GM12865 (cell line): ENCODE measurements around the gene SMIM32.

Experiments used
- DNase-seq: peaks from one replicate; pipeline ENCODE4 v3.0.0; 2010; ENCODE audit warnings: low read depth
- H3K4me3 ChIP-seq: 2 replicates; pipeline ENCODE4 v1.5.1; 2011; ENCODE audit warnings: mild to moderate bottlenecking, low read depth, low read length, control low read depth
- CTCF ChIP-seq: IDR thresholded peaks from 2 replicates; pipeline ENCODE4 v1.5.1; 2011; ENCODE audit warnings: low read length, control low read depth, low read depth, inconsistent platforms; ENCODE audit not compliant: insufficient read depth; ENCODE audit errors: missing control alignments

The SMIM32 gene

GRCh38 chr5:136155761-136156160 is 37.2 kb downstream of the SMIM32 start:
- H3K4me3 ChIP-seq, result no peak overlapping the region
- no peak for DNase-seq
- no peak for TF ChIP-seq CTCF

DNA sequence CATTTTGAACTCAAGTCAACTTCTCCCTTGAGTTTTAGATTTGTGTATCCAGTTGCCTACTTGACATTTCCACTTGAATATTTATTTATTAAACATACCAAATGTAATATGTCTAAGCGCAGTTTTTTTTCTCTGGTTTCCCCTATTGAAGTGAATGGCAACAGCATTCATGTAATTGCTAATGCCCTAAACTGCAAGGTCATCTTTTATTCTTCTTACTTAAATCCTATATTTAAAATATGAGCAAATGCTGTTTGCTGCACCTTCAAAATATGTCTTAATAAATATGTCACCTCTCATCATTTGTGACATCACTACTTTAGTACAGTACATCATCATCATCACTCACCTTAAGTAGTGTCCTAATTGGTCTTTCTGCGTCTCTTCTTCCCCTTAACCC is 37.9 kb downstream of the SMIM32 start:
- no peak overlapping the region for H3K4me3 ChIP-seq
- DNase-seq, result no peak
- no peak for TF ChIP-seq CTCF

DNA sequence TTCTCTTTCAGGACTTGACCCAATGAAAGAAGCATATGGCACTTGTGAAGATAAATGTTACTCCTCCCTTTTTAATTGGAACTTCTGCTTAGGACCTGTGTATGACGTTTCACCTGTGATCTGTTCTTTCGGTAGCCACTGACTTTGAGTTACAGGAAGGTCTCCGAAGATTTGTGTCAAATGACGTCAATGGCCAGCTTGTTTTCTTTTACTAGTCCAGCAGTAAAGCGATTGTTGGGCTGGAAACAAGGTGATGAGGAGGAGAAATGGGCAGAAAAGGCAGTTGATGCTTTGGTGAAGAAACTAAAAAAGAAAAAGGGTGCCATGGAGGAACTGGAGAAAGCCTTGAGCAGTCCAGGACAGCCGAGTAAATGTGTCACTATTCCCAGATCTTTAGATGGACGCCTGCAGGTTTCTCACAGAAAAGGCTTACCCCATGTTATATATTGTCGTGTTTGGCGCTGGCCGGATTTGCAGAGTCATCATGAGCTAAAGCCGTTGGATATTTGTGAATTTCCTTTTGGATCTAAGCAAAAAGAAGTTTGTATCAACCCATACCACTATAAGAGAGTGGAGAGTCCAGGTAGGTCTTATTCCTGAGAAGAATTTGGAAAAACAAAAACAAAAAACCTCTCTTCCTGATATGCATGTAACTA is 39.3 kb downstream of the SMIM32 start:
- no peak for DNase-seq
- H3K4me3 ChIP-seq, result no peak overlapping the region
- TF ChIP-seq CTCF, result no peak

GRCh38 chr5:136149891-136150290 is 43.1 kb downstream of the SMIM32 start:
- TF ChIP-seq CTCF, result no peak
- DNase-seq, result no peak
- H3K4me3 ChIP-seq, result no peak overlapping the region

GRCh38 chr5:136147632-136148031 is 45.3 kb downstream of the SMIM32 start:
- TF ChIP-seq CTCF, result no peak

GRCh38 chr5:136146201-136146600 is 46.8 kb downstream of the SMIM32 start:
- no peak for DNase-seq
- H3K4me3 ChIP-seq, result no peak overlapping the region
- no peak for TF ChIP-seq CTCF

More at GRCh38 chr5:136147632-136148031, 45.3 kb downstream of the SMIM32 start:
- no peak overlapping the region for H3K4me3 ChIP-seq
- no peak for DNase-seq

DNA sequence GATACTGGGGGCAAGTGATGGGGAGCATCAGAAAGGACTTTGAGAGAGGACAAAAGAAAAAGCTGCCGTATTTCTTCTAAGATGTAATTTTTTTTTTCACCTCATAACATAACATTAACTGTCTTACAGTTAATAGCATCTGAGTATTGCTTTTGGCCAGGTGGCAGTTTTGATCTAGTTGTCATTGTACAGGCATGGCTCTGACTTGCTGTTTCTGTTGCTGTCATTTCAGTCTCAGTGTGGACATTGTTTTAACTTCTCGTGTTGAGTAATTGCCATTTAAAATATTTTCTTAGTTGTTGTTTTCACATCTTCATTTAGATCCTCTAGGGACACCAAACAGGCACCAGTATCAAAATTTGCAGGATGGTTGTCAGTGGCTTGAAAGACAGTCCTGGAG is 47.9 kb downstream of the SMIM32 start:
- TF ChIP-seq CTCF, result no peak
- peak; percentile 57 for DNase-seq
- H3K4me3 ChIP-seq, result no peak overlapping the region
